CD4-positive, alpha-beta T cell (primary cell): ENCODE results near the gene PASD1. TPM values are rescaled to one million over a fixed set of nuclear protein-coding genes. Genes with fewer than 3 reads are reported as not detected.

Experiments
- ATAC-seq: fragments of 200-7000 bp; cut with Tn5 transposase; one replicate; pipeline ENCODE4 v1.10.0; 2022; ENCODE audit warnings: mild to moderate bottlenecking; ENCODE audit not compliant: poor library complexity
- CTCF ChIA-PET: fragments of 350-600 bp; sonication (Branson Sonifier 250); formaldehyde crosslinking; loops from one replicate; lab custom pipeline; 2021; ENCODE audit warnings: antibody characterized with exemption, inconsistent platforms; lab: Charles Lee
- POLR2A ChIA-PET: fragments of 350-600 bp; sonication (Branson Sonifier 250); formaldehyde crosslinking; loops from one replicate; lab custom pipeline; 2021; ENCODE audit warnings: antibody characterized with exemption, inconsistent platforms; lab: Charles Lee
- DNase-seq, 14 experiments: peaks; one replicate each; pipeline ENCODE4 v3.0.0-alpha.2; 2013 to 2020; ENCODE audit warnings: mixed read lengths in 2 of 14
- H3K27ac ChIP-seq, 2 donors: one replicate each; pipeline versions ENCODE4 v1.5.1 to v1.7.0; 2013; ENCODE audit warnings: low read length in 2 of 2, low read depth in 1 of 2, mild to moderate bottlenecking in 1 of 2
- H3K27me3 ChIP-seq, 2 experiments: 1 replicate in 1 of 2; 2 replicates in 1 of 2; pipeline versions ENCODE4 v1.6.1 to v1.7.0; 2013; ENCODE audit warnings: low read length in 2 of 2, control low read depth in 1 of 2, mild to moderate bottlenecking in 1 of 2, moderate library complexity in 1 of 2; ENCODE audit not compliant: insufficient read depth in 2 of 2, control insufficient read depth in 1 of 2
- H3K36me3 ChIP-seq: one replicate; pipeline ENCODE4 v1.6.1; 2013; ENCODE audit warnings: low read length, control low read depth; ENCODE audit not compliant: insufficient read depth
- H3K4me1 ChIP-seq: one replicate; pipeline ENCODE4 v1.6.1; 2013; ENCODE audit warnings: low read length, control low read depth; ENCODE audit not compliant: insufficient read depth
- H3K4me3 ChIP-seq: one replicate; pipeline ENCODE4 v1.5.1; 2013; ENCODE audit warnings: mild to moderate bottlenecking, low read length, moderate library complexity
- H3K9me3 ChIP-seq, 2 experiments: 1 replicate in 1 of 2; 2 replicates in 1 of 2; pipeline versions ENCODE4 v1.6.1 to v1.7.0; 2013; ENCODE audit warnings: low read length in 2 of 2, mild to moderate bottlenecking in 2 of 2, control low read depth in 1 of 2, moderate library complexity in 1 of 2; ENCODE audit not compliant: control insufficient read depth in 1 of 2, insufficient read depth in 1 of 2
- H3K27ac Mint-ChIP-seq: one replicate; pipeline ENCODE4 v1.8.0; 2020; ENCODE audit warnings: mixed read lengths
- H3K27me3 Mint-ChIP-seq: one replicate; pipeline ENCODE4 v1.8.0; 2021; ENCODE audit warnings: mixed read lengths
- H3K36me3 Mint-ChIP-seq: one replicate; pipeline ENCODE4 v1.8.0; 2021; ENCODE audit warnings: low read depth, mixed read lengths
- H3K4me1 Mint-ChIP-seq: one replicate; pipeline ENCODE4 v1.8.0; 2021; ENCODE audit warnings: low read depth, mixed read lengths
- H3K4me3 Mint-ChIP-seq: one replicate; pipeline ENCODE4 v1.8.0; 2020; ENCODE audit warnings: mild to moderate bottlenecking, mixed read lengths
- H3K9me3 Mint-ChIP-seq: one replicate; pipeline ENCODE4 v1.8.0; 2020; ENCODE audit warnings: mixed read lengths
- CTCF ChIP-seq: fragments of 200-600 bp; IDR thresholded peaks from one replicate; pipeline ENCODE4 v1.8.0; 2022; ENCODE audit warnings: antibody characterized with exemption, mild to moderate bottlenecking
- intact Hi-C, 2 experiments: fragments of 100-400 bp; cut with DNase I in 1 of 2; cut with micrococcal nuclease in 1 of 2; formaldehyde crosslinking; loops; one replicate each; pipeline versions ENCODE4 v1.15.1 to v1.9.0; 2023 to 2025; cut with DNase I, micrococcal nuclease
- total RNA-seq, 174 experiments: library from RNA in 2 of 174; stranded (reverse) in 2 of 174; gene quantifications; one replicate each; pipeline ENCODE4 v1.2.3 and lab custom pipeline; 2021 to 2026

PASD1 gene
- total RNA-seq, 2 experiments from 2014 or later, result not detected

GRCh38 chrX:151703487-151703886 is 140.0 kb downstream of the PASD1 start:
- no peaks in the 10 kb centered on the region for H3K27me3 Mint-ChIP-seq

GRCh38 chrX:151704041-151704663 is 140.7 kb downstream of the PASD1 start:
- no peak overlapping the region for H3K4me3 ChIP-seq
- H3K4me3 Mint-ChIP-seq, result no peak overlapping the region
- no peak for ATAC-seq
- TF ChIP-seq CTCF, result no peak
- ChIA-PET CTCF (no interaction called here), POLR2A (no interaction called here)
- intact Hi-C loops, result no loop called here
- no peaks in the 10 kb centered on the region for H3K9me3 ChIP-seq
- H3K4me1 ChIP-seq, result no peaks in the 10 kb centered on the region
- H3K9me3 Mint-ChIP-seq, result no peaks in the 10 kb centered on the region
- H3K27ac Mint-ChIP-seq, result no peak overlapping the region
- H3K36me3 Mint-ChIP-seq, result no peaks in the 10 kb centered on the region
- no peaks in the 10 kb centered on the region for H3K27me3 Mint-ChIP-seq
- no peaks in the 10 kb centered on the region for H3K27me3 ChIP-seq
- no peak overlapping the region for H3K27ac ChIP-seq
- no peak for DNase-seq
- no peaks in the 10 kb centered on the region for H3K4me1 Mint-ChIP-seq
- H3K36me3 ChIP-seq, result no peaks in the 10 kb centered on the region

More at GRCh38 chrX:151703487-151703886, 140.0 kb downstream of the PASD1 start:
- H3K4me1 ChIP-seq, result no peaks in the 10 kb centered on the region
- Mint-ChIP-seq H3K36me3 (no peaks in the 10 kb centered on the region), H3K4me3 (no peak overlapping the region), H3K9me3 (no peaks in the 10 kb centered on the region), H3K27ac (no peak overlapping the region), H3K4me1 (no peaks in the 10 kb centered on the region)
- H3K4me3 ChIP-seq, result no peak overlapping the region
- intact Hi-C loops, result no loop called here
- ChIA-PET CTCF (interaction anchor here (0.6 kb wide), 1 partner anchor 410 kb away, joined by 3 read pairs; no protein-coding TSS in a partner anchor), POLR2A (no interaction called here)
- no peak for TF ChIP-seq CTCF
- no peaks in the 10 kb centered on the region for H3K27me3 ChIP-seq
- DNase-seq, result no peak
- no peaks in the 10 kb centered on the region for H3K9me3 ChIP-seq
- H3K27ac ChIP-seq, result no peak overlapping the region
- ATAC-seq, result no peak
- no peaks in the 10 kb centered on the region for H3K36me3 ChIP-seq

- H3K36me3 Mint-ChIP-seq, result no peaks in the 10 kb centered on the region
- Histone ChIP-seq H3K4me1 (no peaks in the 10 kb centered on the region), H3K27me3 (no peaks in the 10 kb centered on the region), H3K36me3 (no peaks in the 10 kb centered on the region), H3K4me3 (no peak overlapping the region), H3K9me3 (no peaks in the 10 kb centered on the region), H3K27ac (no peak overlapping the region)
- intact Hi-C loops, result no loop called here
- H3K27ac Mint-ChIP-seq, result no peak overlapping the region
- H3K27me3 Mint-ChIP-seq, result no peaks in the 10 kb centered on the region
- H3K4me1 Mint-ChIP-seq, result no peaks in the 10 kb centered on the region
- DNase-seq (no peak), ATAC-seq (no peak)
- no peak overlapping the region for H3K4me3 Mint-ChIP-seq
- POLR2A ChIA-PET, result no interaction called here
- no peaks in the 10 kb centered on the region for H3K9me3 Mint-ChIP-seq
- no peak for TF ChIP-seq CTCF
- CTCF ChIA-PET, result no interaction called here
Measured at GRCh38 chrX:151708821-151709220, 145.3 kb downstream of the PASD1 start.
